A549 treated with GW870086 at 1 μM for 4 hours (cell line): ENCODE measurements around the gene TANGO2. TPM values are rescaled to one million over a fixed set of nuclear protein-coding genes. Genes with fewer than 3 reads are reported as not detected.

ENCODE experiments used
- total RNA-seq: library from RNA; stranded (reverse); fragments of 200-300 nt; extraction: Qiagen RNA extraction; gene quantifications from 5 replicates; pipeline ENCODE4 v1.2.3, GENCODE V29; 2022; ENCODE audit warnings: low read depth

Gene TANGO2, protein sequence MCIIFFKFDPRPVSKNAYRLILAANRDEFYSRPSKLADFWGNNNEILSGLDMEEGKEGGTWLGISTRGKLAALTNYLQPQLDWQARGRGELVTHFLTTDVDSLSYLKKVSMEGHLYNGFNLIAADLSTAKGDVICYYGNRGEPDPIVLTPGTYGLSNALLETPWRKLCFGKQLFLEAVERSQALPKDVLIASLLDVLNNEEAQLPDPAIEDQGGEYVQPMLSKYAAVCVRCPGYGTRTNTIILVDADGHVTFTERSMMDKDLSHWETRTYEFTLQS
- total RNA-seq: 10.8 to 17.2 TPM (median 12.7 TPM) in 5 replicates

DNA sequence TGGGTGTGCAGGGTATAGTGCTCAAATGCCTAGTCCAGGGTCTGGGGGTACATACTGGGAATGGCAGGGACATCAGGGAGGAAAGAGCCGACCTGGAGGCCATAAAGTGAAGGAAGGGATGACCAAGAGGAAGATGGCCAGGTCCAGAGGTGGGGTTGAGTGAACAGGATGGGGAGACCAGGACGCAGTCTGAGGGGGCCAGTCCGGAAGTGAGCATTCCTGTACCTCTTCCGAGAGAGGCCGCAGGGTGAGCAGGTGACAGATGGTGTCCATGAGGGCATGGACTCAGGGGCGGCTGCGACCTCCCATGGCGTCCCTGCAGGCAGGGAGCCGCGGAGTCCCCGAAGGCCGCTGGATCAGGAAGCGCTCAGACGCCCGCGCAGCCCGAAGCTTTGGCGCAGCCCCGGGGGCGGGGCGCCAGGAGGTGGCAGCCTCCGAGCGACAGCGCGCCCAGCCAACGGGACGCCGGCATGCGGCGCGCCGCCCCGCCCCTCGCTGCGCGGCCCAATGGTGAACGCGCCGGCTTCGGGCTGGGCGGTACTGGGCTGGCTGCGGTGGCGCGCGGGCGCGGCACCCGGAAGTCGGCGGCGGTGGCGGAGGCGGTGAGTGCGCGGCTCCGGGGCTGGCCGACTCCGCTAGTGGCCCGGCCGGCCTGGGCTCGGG lies at the start of gene TANGO2:
Gene TANGO2 (plus strand): TSS at position 578 of the 663 bp plus-strand sequence. CDS start 15,689 bp downstream, outside the sequence.

GRCh38 chr22:20016734-20017621 lies 3.9 kb upstream of the TANGO2 start, which contains the start of gene ARVCF:
Gene ARVCF, minus strand, starts transcription at chr22:20016823. Its CDS starts 26,029 bp downstream, at chr22:19990794.

GRCh38 chr22:20079745-20080444 lies 59.0 kb downstream of the TANGO2 start, which contains the start of gene DGCR8:
Gene DGCR8, plus strand, starts transcription at chr22:20080241. Its CDS starts 5,723 bp downstream, at chr22:20085964.

GRCh38 chr22:20115691-20116375 lies 94.9 kb downstream of the TANGO2 start, which contains the start of gene RANBP1:
Gene RANBP1, plus strand, starts transcription at chr22:20116104. Its CDS starts 81 bp downstream, at chr22:20116185.

Other genes starting within 250 kb of the TANGO2 start
- 15.4 to 19.6 TPM (median 18.4 TPM) in 5 replicates for gene GNB1L, start 166.2 kb upstream of the TANGO2 start, total RNA-seq
- gene RTL10, start 166.2 kb upstream of the TANGO2 start, total RNA-seq: 5.0 to 8.4 TPM (median 7.8 TPM) in 5 replicates
- gene COMT, start 79.3 kb upstream of the TANGO2 start, total RNA-seq: 121 to 166 TPM (median 154 TPM) in 5 replicates
- gene TXNRD2, start 79.3 kb upstream of the TANGO2 start, total RNA-seq: 26.1 to 43.0 TPM (median 34.7 TPM) in 5 replicates
- gene ARVCF, start 4.3 kb upstream of the TANGO2 start, total RNA-seq: 1.6 to 3.4 TPM (median 2.1 TPM) in 5 replicates
- 17.8 to 20.0 TPM (median 18.9 TPM) in 5 replicates for gene DGCR8, start 59.1 kb downstream of the TANGO2 start, total RNA-seq
- 269 to 301 TPM (median 292 TPM) in 5 replicates for gene RANBP1, start 95.0 kb downstream of the TANGO2 start, total RNA-seq
- gene TRMT2A, start 96.1 kb downstream of the TANGO2 start, total RNA-seq: 18.7 to 24.7 TPM (median 22.9 TPM) in 5 replicates
- 23.0 to 37.1 TPM (median 34.3 TPM) in 5 replicates for gene ZDHHC8, start 110.7 kb downstream of the TANGO2 start, total RNA-seq
- not detected in 5 replicates for gene CCDC188, start 129.9 kb downstream of the TANGO2 start, total RNA-seq
- gene RTN4R, start 247.2 kb downstream of the TANGO2 start, total RNA-seq: 8.0 to 12.4 TPM (median 11.6 TPM) in 5 replicates